Anterior cingulate cortex (tissue), 58 donors: ENCODE data around the gene CCDC54.

ENCODE experiments used
- DNase-seq, 58 donors: peaks; one replicate each; lab custom pipeline; 2025; lab: John Stamatoyannopoulos, UW

CCDC54 gene

DNA sequence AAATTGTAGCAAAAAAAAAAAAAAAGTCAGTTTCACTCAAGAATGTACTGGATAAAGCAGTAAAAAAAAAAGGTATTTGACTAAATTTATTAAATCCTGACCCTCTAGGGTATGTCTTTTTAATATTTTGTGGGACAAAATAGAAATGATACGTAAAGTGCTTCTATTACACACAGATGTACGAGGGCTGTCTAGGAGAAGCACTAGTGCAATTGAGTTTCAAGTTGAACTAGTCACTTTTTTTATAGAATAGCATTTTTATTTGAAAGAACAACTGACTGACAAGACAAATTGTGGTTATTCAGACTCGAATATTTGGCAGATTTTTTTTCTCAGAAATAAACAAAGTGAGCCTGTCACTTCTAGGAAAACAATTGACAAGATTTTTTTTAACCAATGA, 49.0 kb downstream of the CCDC54 start:
- DNase-seq: no peak
